ENCODE data around the gene AMELY.

- TF ChIP-seq, protein P1, sequence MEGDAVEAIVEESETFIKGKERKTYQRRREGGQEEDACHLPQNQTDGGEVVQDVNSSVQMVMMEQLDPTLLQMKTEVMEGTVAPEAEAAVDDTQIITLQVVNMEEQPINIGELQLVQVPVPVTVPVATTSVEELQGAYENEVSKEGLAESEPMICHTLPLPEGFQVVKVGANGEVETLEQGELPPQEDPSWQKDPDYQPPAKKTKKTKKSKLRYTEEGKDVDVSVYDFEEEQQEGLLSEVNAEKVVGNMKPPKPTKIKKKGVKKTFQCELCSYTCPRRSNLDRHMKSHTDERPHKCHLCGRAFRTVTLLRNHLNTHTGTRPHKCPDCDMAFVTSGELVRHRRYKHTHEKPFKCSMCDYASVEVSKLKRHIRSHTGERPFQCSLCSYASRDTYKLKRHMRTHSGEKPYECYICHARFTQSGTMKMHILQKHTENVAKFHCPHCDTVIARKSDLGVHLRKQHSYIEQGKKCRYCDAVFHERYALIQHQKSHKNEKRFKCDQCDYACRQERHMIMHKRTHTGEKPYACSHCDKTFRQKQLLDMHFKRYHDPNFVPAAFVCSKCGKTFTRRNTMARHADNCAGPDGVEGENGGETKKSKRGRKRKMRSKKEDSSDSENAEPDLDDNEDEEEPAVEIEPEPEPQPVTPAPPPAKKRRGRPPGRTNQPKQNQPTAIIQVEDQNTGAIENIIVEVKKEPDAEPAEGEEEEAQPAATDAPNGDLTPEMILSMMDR (IDR thresholded peaks at IDR 0.05) = no peak
- TF ChIP-seq POLR2AphosphoS5 (IDR thresholded peaks at IDR 0.05) (no peak), POLR2A (IDR thresholded peaks at IDR 0.05) (no peak), EP300 (IDR thresholded peaks at IDR 0.05) (no peak)
Measured at GRCh38 chrY:6911253-6911881, at the start of gene AMELY.
